Measurements from ENCODE around the gene TRIM66. TPM values are rescaled to one million over a fixed set of nuclear protein-coding genes. Genes with fewer than 3 reads are reported as not detected.

Gene TRIM66
- total RNA-seq, 5 donors from 2014 or later (not counting 1 experiment from before 2014, with no cell fraction given) = 17.9 to 23.5 (median 23.4) TPM

GRCh38 chr11:8656291-8656690 lies 26.2 kb downstream of the TRIM66 start:
- DNase-seq = no peak
- POLR2A ChIA-PET = no interaction called here
- H3K27ac Mint-ChIP-seq = no peak overlapping the region
- H3K4me1 Mint-ChIP-seq = no peaks in the 10 kb centered on the region
- H3K9me3 ChIP-seq = no peaks in the 10 kb centered on the region
- H3K27me3 Mint-ChIP-seq = no peaks in the 10 kb centered on the region
- H3K4me1 ChIP-seq (ENCODE audit: control insufficient read depth in 1 of 2, extremely low read depth in 1 of 2, insufficient read depth in 2 of 2, low read length in 2 of 2) = no peaks in the 10 kb centered on the region
- H3K27ac ChIP-seq (ENCODE audit: low read length) = no peak overlapping the region
- H3K9me3 Mint-ChIP-seq = no peaks in the 10 kb centered on the region
- H3K36me3 Mint-ChIP-seq = peaks cover 34% of the 10 kb centered on the region
- CTCF ChIA-PET = interaction anchor here (0.6 to 0.7 kb wide), 3 partner anchors 10 to 1557 kb away, joined by 3 to 5 read pairs (median 3); no protein-coding TSS in a partner anchor
- ATAC-seq (replicated peaks in 1 of 4) = no peak
- H3K27me3 ChIP-seq (replicated peaks in 1 of 2; ENCODE audit: control insufficient read depth in 2 of 2, extremely low read depth in 1 of 2, insufficient read depth in 2 of 2, low read length in 1 of 2) = no peaks in the 10 kb centered on the region
- H3K36me3 ChIP-seq (ENCODE audit: control insufficient read depth in 2 of 2, extremely low read depth in 1 of 2, insufficient read depth in 1 of 2, low read length in 1 of 2) = peaks cover 0 to 4% of the 10 kb centered on the region in 2 donors
- H3K4me3 Mint-ChIP-seq = no peak overlapping the region
- no peak overlapping the region for H3K4me3 ChIP-seq (ENCODE audit: control insufficient read depth in 1 of 2, extremely low read depth in 1 of 2, low read length in 1 of 2)
- whole genome bisulfite sequencing (ENCODE audit: insufficient coverage) = no CpG with 5 or more reads among the region's 2 CpGs

- no peak overlapping the region for H3K27ac ChIP-seq (ENCODE audit: low read length)
- H3K4me3 Mint-ChIP-seq = no peak overlapping the region
- H3K4me3 ChIP-seq (ENCODE audit: control insufficient read depth in 1 of 2, extremely low read depth in 1 of 2, low read length in 1 of 2) = no peak overlapping the region
- H3K36me3 Mint-ChIP-seq = peaks cover 38% of the 10 kb centered on the region
- H3K9me3 ChIP-seq = no peaks in the 10 kb centered on the region
- H3K27me3 ChIP-seq (replicated peaks in 1 of 2; ENCODE audit: control insufficient read depth in 2 of 2, extremely low read depth in 1 of 2, insufficient read depth in 2 of 2, low read length in 1 of 2) = no peaks in the 10 kb centered on the region
- WGBS (ENCODE audit: insufficient coverage) = no CpG with 5 or more reads among the region's 4 CpGs
- no peaks in the 10 kb centered on the region for H3K4me1 Mint-ChIP-seq
- H3K27me3 Mint-ChIP-seq = no peaks in the 10 kb centered on the region
- H3K4me1 ChIP-seq (ENCODE audit: control insufficient read depth in 1 of 2, extremely low read depth in 1 of 2, insufficient read depth in 2 of 2, low read length in 2 of 2) = no peaks in the 10 kb centered on the region
- no peak overlapping the region for H3K27ac Mint-ChIP-seq
- H3K36me3 ChIP-seq (ENCODE audit: control insufficient read depth in 2 of 2, extremely low read depth in 1 of 2, insufficient read depth in 1 of 2, low read length in 1 of 2) = peaks cover 2 to 17% of the 10 kb centered on the region in 2 donors
- ATAC-seq (replicated peaks in 1 of 4) = no peak
- no peak for DNase-seq
- H3K9me3 Mint-ChIP-seq = no peaks in the 10 kb centered on the region
- ChIA-PET POLR2A (no interaction called here), CTCF (no interaction called here)
These were observed 28.0 kb downstream of the TRIM66 start for GRCh38 chr11:8654503-8654902.

GRCh38 chr11:8652140-8652539 lies 30.3 kb downstream of the TRIM66 start:
- ATAC-seq (replicated peaks in 1 of 4) (no peak), DNase-seq (no peak)
- no peaks in the 10 kb centered on the region for H3K4me1 ChIP-seq (ENCODE audit: control insufficient read depth in 1 of 2, extremely low read depth in 1 of 2, insufficient read depth in 2 of 2, low read length in 2 of 2)
- ChIA-PET POLR2A (no interaction called here), CTCF (no interaction called here)
- no peaks in the 10 kb centered on the region for H3K4me1 Mint-ChIP-seq
- WGBS (ENCODE audit: insufficient coverage) = 100% methylated on average over 1 of the region's 3 CpGs
- no peaks in the 10 kb centered on the region for H3K27me3 ChIP-seq (replicated peaks in 1 of 2; ENCODE audit: control insufficient read depth in 2 of 2, extremely low read depth in 1 of 2, insufficient read depth in 2 of 2, low read length in 1 of 2)
- peaks cover 9 to 38% of the 10 kb centered on the region in 2 donors for H3K36me3 ChIP-seq (ENCODE audit: control insufficient read depth in 2 of 2, extremely low read depth in 1 of 2, insufficient read depth in 1 of 2, low read length in 1 of 2)
- H3K27ac Mint-ChIP-seq = no peak overlapping the region
- H3K4me3 ChIP-seq (ENCODE audit: control insufficient read depth in 1 of 2, extremely low read depth in 1 of 2, low read length in 1 of 2) = no peak overlapping the region
- no peaks in the 10 kb centered on the region for H3K9me3 ChIP-seq
- no peak overlapping the region for H3K27ac ChIP-seq (ENCODE audit: low read length)
- H3K9me3 Mint-ChIP-seq = no peaks in the 10 kb centered on the region
- H3K36me3 Mint-ChIP-seq = peaks cover 47% of the 10 kb centered on the region
- no peaks in the 10 kb centered on the region for H3K27me3 Mint-ChIP-seq
- no peak overlapping the region for H3K4me3 Mint-ChIP-seq

DNA sequence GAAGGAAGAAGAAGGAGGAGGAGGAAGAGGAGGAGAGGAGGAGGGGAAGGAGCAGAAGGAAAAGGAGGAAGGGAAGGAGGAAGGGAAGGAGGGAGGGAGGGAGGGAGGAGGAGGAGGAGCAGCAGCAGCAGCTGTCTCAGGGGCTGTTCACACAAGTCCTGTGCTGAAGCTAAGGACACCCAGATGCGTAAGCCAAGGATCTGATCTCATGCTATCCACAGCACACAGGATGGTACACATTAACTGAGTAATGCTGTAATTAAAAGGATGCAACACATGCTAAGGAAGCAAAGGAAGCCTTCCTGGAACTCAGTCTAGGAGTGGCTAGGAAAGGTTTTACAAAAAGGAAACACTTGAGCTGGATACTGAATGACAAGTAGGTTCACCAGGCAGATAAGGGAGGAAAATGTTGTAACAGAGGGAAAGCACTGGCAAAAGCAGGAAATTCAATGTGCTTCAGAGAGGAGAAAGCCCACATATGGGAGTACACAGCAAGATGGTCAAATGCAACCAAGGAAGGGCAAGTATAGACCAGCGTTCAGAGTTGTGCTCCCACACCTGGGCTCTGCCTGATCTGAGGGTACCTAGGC lies 32.0 kb downstream of the TRIM66 start:
- CTCF ChIA-PET = interaction anchor here in 1 of 2 donors (0.6 kb wide), 1 partner anchor 159 kb away, joined by 5 read pairs; no protein-coding TSS in a partner anchor
- WGBS (ENCODE audit: insufficient coverage) = 100% methylated on average over 1 of the region's 2 CpGs

DNA sequence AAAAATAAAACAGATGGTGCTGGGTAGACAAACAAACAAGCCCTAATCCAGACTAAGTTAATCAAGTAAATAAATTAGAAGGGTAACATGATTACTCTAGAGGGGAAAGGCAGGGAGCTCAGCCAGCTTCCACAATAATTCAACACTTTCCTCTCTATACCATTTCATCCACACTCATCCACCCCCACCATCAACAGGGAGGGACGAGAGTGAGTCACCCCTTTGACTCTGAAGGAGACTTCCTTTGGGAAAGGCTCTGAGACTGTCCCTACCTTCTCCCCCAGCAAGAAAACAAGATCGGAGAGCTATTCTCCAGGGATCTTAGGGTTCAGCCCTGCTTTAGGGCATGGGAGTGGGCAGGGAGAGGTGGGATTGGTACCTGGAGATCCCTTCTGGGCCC lies 33.1 kb downstream of the TRIM66 start:
- H3K4me1 Mint-ChIP-seq = no peaks in the 10 kb centered on the region
- DNase-seq (no peak), ATAC-seq (replicated peaks in 1 of 4) (no peak)
- Histone ChIP-seq H3K36me3 (ENCODE audit: control insufficient read depth in 2 of 2, extremely low read depth in 1 of 2, insufficient read depth in 1 of 2, low read length in 1 of 2) (peaks cover 9 to 63% of the 10 kb centered on the region in 2 donors), H3K27ac (ENCODE audit: low read length) (no peak overlapping the region), H3K4me1 (ENCODE audit: control insufficient read depth in 1 of 2, extremely low read depth in 1 of 2, insufficient read depth in 2 of 2, low read length in 2 of 2) (no peaks in the 10 kb centered on the region), H3K27me3 (replicated peaks in 1 of 2; ENCODE audit: control insufficient read depth in 2 of 2, extremely low read depth in 1 of 2, insufficient read depth in 2 of 2, low read length in 1 of 2) (no peaks in the 10 kb centered on the region), H3K4me3 (ENCODE audit: control insufficient read depth in 1 of 2, extremely low read depth in 1 of 2, low read length in 1 of 2) (no peak overlapping the region), H3K9me3 (no peaks in the 10 kb centered on the region)
- H3K27me3 Mint-ChIP-seq = no peaks in the 10 kb centered on the region
- H3K36me3 Mint-ChIP-seq = peaks cover 52% of the 10 kb centered on the region
- H3K9me3 Mint-ChIP-seq = no peaks in the 10 kb centered on the region
- ChIA-PET CTCF (no interaction called here), POLR2A (no interaction called here)
- WGBS (ENCODE audit: insufficient coverage) = 100% methylated on average over 1 of the region's 2 CpGs
- no peak overlapping the region for H3K27ac Mint-ChIP-seq
- H3K4me3 Mint-ChIP-seq = no peak overlapping the region

More for the DNA sequence above, 32.0 kb downstream of the TRIM66 start:
- Mint-ChIP-seq H3K9me3 (no peaks in the 10 kb centered on the region), H3K4me1 (no peaks in the 10 kb centered on the region), H3K27ac (no peak overlapping the region), H3K4me3 (no peak overlapping the region), H3K27me3 (no peaks in the 10 kb centered on the region), H3K36me3 (peaks cover 53% of the 10 kb centered on the region)
- H3K4me3 ChIP-seq (ENCODE audit: control insufficient read depth in 1 of 2, extremely low read depth in 1 of 2, low read length in 1 of 2) = no peak overlapping the region
- H3K4me1 ChIP-seq (ENCODE audit: control insufficient read depth in 1 of 2, extremely low read depth in 1 of 2, insufficient read depth in 2 of 2, low read length in 2 of 2) = no peaks in the 10 kb centered on the region
- H3K27me3 ChIP-seq (replicated peaks in 1 of 2; ENCODE audit: control insufficient read depth in 2 of 2, extremely low read depth in 1 of 2, insufficient read depth in 2 of 2, low read length in 1 of 2) = no peaks in the 10 kb centered on the region
- no peaks in the 10 kb centered on the region for H3K9me3 ChIP-seq
- H3K36me3 ChIP-seq (ENCODE audit: control insufficient read depth in 2 of 2, extremely low read depth in 1 of 2, insufficient read depth in 1 of 2, low read length in 1 of 2) = peaks cover 9 to 51% of the 10 kb centered on the region in 2 donors
- H3K27ac ChIP-seq (ENCODE audit: low read length) = no peak overlapping the region
- POLR2A ChIA-PET = interaction anchor here in 1 of 2 donors (0.7 kb wide), 1 partner anchor 30 kb away, joined by 3 read pairs; no protein-coding TSS in a partner anchor
- DNase-seq (no peak), ATAC-seq (replicated peaks in 1 of 4) (no peak)

GRCh38 chr11:8646873-8647272 lies 35.6 kb downstream of the TRIM66 start:
- WGBS (ENCODE audit: insufficient coverage) = no CpG with 5 or more reads among the region's 4 CpGs
- no peak overlapping the region for H3K4me3 ChIP-seq (ENCODE audit: control insufficient read depth in 1 of 2, extremely low read depth in 1 of 2, low read length in 1 of 2)
- DNase-seq (no peak), ATAC-seq (replicated peaks in 1 of 4) (no peak)
- H3K27me3 ChIP-seq (replicated peaks in 1 of 2; ENCODE audit: control insufficient read depth in 2 of 2, extremely low read depth in 1 of 2, insufficient read depth in 2 of 2, low read length in 1 of 2) = no peaks in the 10 kb centered on the region
- no peaks in the 10 kb centered on the region for H3K4me1 Mint-ChIP-seq
- H3K27ac ChIP-seq (ENCODE audit: low read length) = no peak overlapping the region
- H3K4me3 Mint-ChIP-seq = no peak overlapping the region
- H3K4me1 ChIP-seq (ENCODE audit: control insufficient read depth in 1 of 2, extremely low read depth in 1 of 2, insufficient read depth in 2 of 2, low read length in 2 of 2) = no peaks in the 10 kb centered on the region
- H3K27ac Mint-ChIP-seq = no peak overlapping the region
- H3K36me3 ChIP-seq (ENCODE audit: control insufficient read depth in 2 of 2, extremely low read depth in 1 of 2, insufficient read depth in 1 of 2, low read length in 1 of 2) = peaks cover 13 to 78% of the 10 kb centered on the region in 2 donors
- H3K27me3 Mint-ChIP-seq = no peaks in the 10 kb centered on the region
- no peaks in the 10 kb centered on the region for H3K9me3 ChIP-seq
- ChIA-PET CTCF (interaction anchor here in 1 of 2 donors (0.9 kb wide), 1 partner anchor 9 kb away, joined by 5 read pairs; no protein-coding TSS in a partner anchor), POLR2A (no interaction called here)
- H3K36me3 Mint-ChIP-seq = peaks cover 45% of the 10 kb centered on the region
- no peaks in the 10 kb centered on the region for H3K9me3 Mint-ChIP-seq
